GM12878 (cell line): ENCODE data around the gene ARHGAP6. TPM values are rescaled to one million over a fixed set of nuclear protein-coding genes. Genes with fewer than 3 reads are reported as not detected.

Source experiments
- ATAC-seq: fragments of 200-7000 bp; cut with Tn5 transposase; 3 replicates; pipeline ENCODE4 v1.9.1; 2020; ENCODE audit warnings: mild to moderate bottlenecking, moderate library complexity
- BruUV-seq: library from RNA; stranded (reverse); fragments of 400-500 nt; replicated peaks from 2 replicates; lab custom pipeline; 2021; lab: Mats Ljungman, UMichigan
- CTCF ChIA-PET: fragments of 300-600 bp; sonication (Branson Sonifier 250); formaldehyde crosslinking; extraction: SDS; loops from one replicate; lab custom pipeline; 2021; ENCODE audit warnings: inconsistent platforms; lab: Yijun Ruan, JAX
- POLR2A ChIA-PET: fragments of 350-600 bp; formaldehyde crosslinking; extraction: SDS; loops from one replicate; lab custom pipeline; 2021; ENCODE audit warnings: inconsistent platforms; lab: Charles Lee
- RAD21 ChIA-PET: fragments of 300-600 bp; sonication (Branson Sonifier 250); formaldehyde crosslinking; loops from one replicate; lab custom pipeline; 2023; ENCODE audit warnings: antibody characterized with exemption; ENCODE audit not compliant: unreplicated experiment; lab: Charles Lee
- SMC1A ChIA-PET: fragments of 300-600 bp; sonication (Branson Sonifier 250); formaldehyde crosslinking; loops from one replicate; lab custom pipeline; 2023; ENCODE audit not compliant: unreplicated experiment, uncharacterized antibody; lab: Charles Lee
- DNase-seq: peaks from one replicate; pipeline ENCODE4 v3.0.0-alpha.2; 2011; ENCODE audit warnings: low read depth, low spot score
- FAIRE-seq: peaks from 3 replicates; lab custom pipeline; 2011; peaks lifted over from hg19 to GRCh38; lab: Jason Lieb, UNC
- H2AFZ ChIP-seq: 2 replicates; pipeline ENCODE4 v1.6.0; 2011; ENCODE audit warnings: low read depth, low read length, control low read depth; ENCODE audit not compliant: control insufficient read depth
- H3K27ac ChIP-seq: 2 replicates; pipeline ENCODE4 v1.5.1; 2011; ENCODE audit warnings: control low read depth; ENCODE audit not compliant: control insufficient read depth, insufficient read depth
- H3K27me3 ChIP-seq, 2 experiments: replicated peaks in 1 of 2; 2 replicates each; pipeline versions ENCODE4 v1.6.0 to v1.6.1; 2011; ENCODE audit warnings: low read length in 1 of 2; ENCODE audit not compliant: control insufficient read depth in 2 of 2, insufficient read depth in 2 of 2
- H3K36me3 ChIP-seq, 2 experiments: 2 replicates each; pipeline ENCODE4 v1.5.1; 2011; ENCODE audit warnings: low read length in 1 of 2; ENCODE audit not compliant: control insufficient read depth in 2 of 2, insufficient read depth in 2 of 2
- H3K4me1 ChIP-seq: 2 replicates; pipeline ENCODE4 v1.6.1; 2011; ENCODE audit warnings: mild to moderate bottlenecking, low read length, moderate library complexity, mixed read lengths; ENCODE audit not compliant: control insufficient read depth, insufficient read depth
- H3K4me2 ChIP-seq: 2 replicates; pipeline ENCODE4 v1.6.0; 2011; ENCODE audit warnings: control low read depth; ENCODE audit not compliant: control insufficient read depth, insufficient read depth
- H3K4me3 ChIP-seq: fragments of 200-600 bp; sonication (generic); 2 replicates; pipeline ENCODE4 v1.5.1; 2016
- H3K79me2 ChIP-seq: 2 replicates; pipeline ENCODE4 v1.6.0; 2011; ENCODE audit warnings: low read length; ENCODE audit not compliant: control insufficient read depth, insufficient read depth
- H3K9ac ChIP-seq: 2 replicates; pipeline ENCODE4 v1.8.0; 2011; ENCODE audit warnings: low read length, control low read depth, mixed read lengths; ENCODE audit not compliant: control insufficient read depth, insufficient read depth
- H3K9me3 ChIP-seq: replicated peaks from 3 replicates; pipeline ENCODE4 v1.5.1; 2011; ENCODE audit warnings: mild to moderate bottlenecking, low read length; ENCODE audit not compliant: control insufficient read depth, insufficient read depth
- H4K20me1 ChIP-seq: 2 replicates; pipeline ENCODE4 v1.6.0; 2011; ENCODE audit not compliant: control insufficient read depth, insufficient read depth
- ATF7 ChIP-seq: fragments of 450-650 bp; IDR thresholded peaks from 2 replicates; pipeline ENCODE4 v1.6.1; 2016; ENCODE audit warnings: low read depth, mild to moderate bottlenecking
- BHLHE40 ChIP-seq, 2 experiments: fragments of 450-650 bp in 1 of 2; IDR thresholded peaks; 2 replicates each; pipeline ENCODE4 v1.6.1; 2011 to 2017; ENCODE audit warnings: low read depth in 2 of 2, borderline replicate concordance in 1 of 2, improper control_type of control experiment in 1 of 2, low read length in 1 of 2, mild to moderate bottlenecking in 1 of 2
- BMI1 ChIP-seq: fragments of 450-650 bp; IDR thresholded peaks from 2 replicates; pipeline ENCODE4 v1.6.1; 2016; ENCODE audit warnings: mild to moderate bottlenecking, moderate library complexity, borderline replicate concordance
- CEBPB ChIP-seq, 2 experiments: fragments of 150-350 bp in 1 of 2; IDR thresholded peaks; 2 replicates each; pipeline ENCODE4 v1.6.1; 2012 to 2014; ENCODE audit warnings: low read depth in 2 of 2, low read length in 2 of 2, borderline replicate concordance in 1 of 2, inconsistent platforms in 1 of 2
- DPF2 ChIP-seq: fragments of 450-650 bp; IDR thresholded peaks from 2 replicates; pipeline ENCODE4 v1.6.1; 2017; ENCODE audit warnings: mild to moderate bottlenecking
- EGR1 ChIP-seq, 2 experiments: IDR thresholded peaks; 1 replicate in 1 of 2; 2 replicates in 1 of 2; pipeline ENCODE4 v1.6.1; 2011 to 2012; ENCODE audit warnings: low read depth in 2 of 2, low read length in 2 of 2, borderline replicate concordance in 1 of 2, mild to moderate bottlenecking in 1 of 2, moderate library complexity in 1 of 2
- EZH2 ChIP-seq: IDR thresholded peaks from 2 replicates; pipeline ENCODE4 v1.6.1; 2012; ENCODE audit warnings: low read depth, mild to moderate bottlenecking, control low read depth, inconsistent platforms, low read length, borderline replicate concordance; ENCODE audit not compliant: control insufficient read depth
- MTA2 ChIP-seq: fragments of 450-650 bp; IDR thresholded peaks from 2 replicates; pipeline ENCODE4 v1.6.1; 2016; ENCODE audit warnings: low read depth, mild to moderate bottlenecking, moderate library complexity
- NFXL1 ChIP-seq: fragments of 450-650 bp; IDR thresholded peaks from 2 replicates; pipeline ENCODE4 v1.6.1; 2017; ENCODE audit warnings: antibody characterized with exemption, mild to moderate bottlenecking, borderline replicate concordance
- NFYB ChIP-seq: IDR thresholded peaks from 2 replicates; pipeline ENCODE4 v1.6.1; 2011; ENCODE audit warnings: low read depth, mild to moderate bottlenecking, low read length, improper control_type of control experiment, moderate library complexity; ENCODE audit not compliant: insufficient read depth
- POLR2AphosphoS2 ChIP-seq: IDR thresholded peaks from 2 replicates; pipeline ENCODE4 v1.6.1; 2011; ENCODE audit warnings: low read depth, mild to moderate bottlenecking, low read length, improper control_type of control experiment, moderate library complexity
- RB1 ChIP-seq: fragments of 450-650 bp; formaldehyde crosslinking; IDR thresholded peaks from 2 replicates; pipeline ENCODE4 v1.6.1; 2017; ENCODE audit warnings: mild to moderate bottlenecking, borderline replicate concordance
- RBBP5 ChIP-seq: fragments of 200-600 bp; sonication (generic); conservative IDR thresholded peaks from 2 replicates; pipeline ENCODE4 v1.6.1; 2016
- SMAD1 ChIP-seq: fragments of 450-650 bp; IDR thresholded peaks from 2 replicates; pipeline ENCODE4 v1.6.1; 2018; ENCODE audit warnings: mild to moderate bottlenecking, low read depth; ENCODE audit not compliant: partially characterized antibody
- SMARCA5 ChIP-seq: fragments of 450-650 bp; IDR thresholded peaks from 2 replicates; pipeline ENCODE4 v1.6.1; 2017; ENCODE audit warnings: mild to moderate bottlenecking
- SP1 ChIP-seq: IDR thresholded peaks from one replicate; pipeline ENCODE4 v1.6.1; 2011; ENCODE audit warnings: low read depth, low read length
- SREBF2 ChIP-seq: IDR thresholded peaks from 2 replicates; pipeline ENCODE4 v1.6.1; 2012; ENCODE audit warnings: mild to moderate bottlenecking, low read length
- ZNF274 ChIP-seq: IDR thresholded peaks from one replicate; pipeline ENCODE4 v1.8.0; 2011; ENCODE audit not compliant: insufficient read length, insufficient read depth
- WGBS: methylation state at CpG from one replicate; pipeline ENCODE4 v1.1.6; 2016; ENCODE audit warnings: low lambda C conversion rate; ENCODE audit not compliant: insufficient replicate concordance, insufficient coverage; ENCODE audit errors: missing lambda C conversion rate; 5-methylcytosine and 5-hydroxymethylcytosine counted together
- in situ Hi-C: fragments of 300-500 bp; cut with MboI; formaldehyde crosslinking; loops from 9 replicates; pipeline ENCODE4 v1.14.3; 2018; ENCODE audit warnings: mixed read lengths
- intact Hi-C: fragments of 100-400 bp; cut with micrococcal nuclease; formaldehyde crosslinking; loops from one replicate; pipeline ENCODE4 v1.14.2; 2022; ENCODE audit not compliant: unreplicated experiment
- polyA plus RNA-seq, 11 experiments: library from polyadenylated mRNA; depleted of rRNA in 4 of 11; unstranded in 6 of 11; stranded (reverse) in 5 of 11; fragments of >200 nt; fragmentation: Nextera tagmentation in 4 of 11; fragmentation: Illumina TruSeq in 1 of 11; extraction: Ambion mirVana in 4 of 11; extraction: Trizol in 1 of 11; gene quantifications; 1 replicate in 1 of 11; 2 replicates in 10 of 11; pipeline versions ENCODE4 v1.2.1 to v1.2.3, GENCODE V29; 2011 to 2016; ENCODE audit warnings: inconsistent platforms in 2 of 11, missing spikeins in 2 of 11, low read depth in 1 of 11
- total RNA-seq, 4 experiments: library from RNA; depleted of rRNA in 3 of 4; stranded (reverse); fragments of >200 nt in 3 of 4; fragmentation: Illumina TruSeq in 1 of 4; extraction: Trizol in 1 of 4; gene quantifications; 2 replicates each; pipeline versions ENCODE4 v1.2.1 to v1.2.3, GENCODE V29; 2013 to 2021
- TF ChIP-seq, protein P1 (sequence below): fragments of 450-650 bp; IDR thresholded peaks from 2 replicates; pipeline ENCODE4 v1.6.1; 2016; ENCODE audit warnings: mild to moderate bottlenecking, moderate library complexity, borderline replicate concordance

The ARHGAP6 gene
- total and polyA plus RNA-seq, 10 of the 15 experiments (the other 5 are each of a cell fraction or from before 2014, with no cell fraction given) = 0.20 to 1.8 (median 0.76) TPM

DNA sequence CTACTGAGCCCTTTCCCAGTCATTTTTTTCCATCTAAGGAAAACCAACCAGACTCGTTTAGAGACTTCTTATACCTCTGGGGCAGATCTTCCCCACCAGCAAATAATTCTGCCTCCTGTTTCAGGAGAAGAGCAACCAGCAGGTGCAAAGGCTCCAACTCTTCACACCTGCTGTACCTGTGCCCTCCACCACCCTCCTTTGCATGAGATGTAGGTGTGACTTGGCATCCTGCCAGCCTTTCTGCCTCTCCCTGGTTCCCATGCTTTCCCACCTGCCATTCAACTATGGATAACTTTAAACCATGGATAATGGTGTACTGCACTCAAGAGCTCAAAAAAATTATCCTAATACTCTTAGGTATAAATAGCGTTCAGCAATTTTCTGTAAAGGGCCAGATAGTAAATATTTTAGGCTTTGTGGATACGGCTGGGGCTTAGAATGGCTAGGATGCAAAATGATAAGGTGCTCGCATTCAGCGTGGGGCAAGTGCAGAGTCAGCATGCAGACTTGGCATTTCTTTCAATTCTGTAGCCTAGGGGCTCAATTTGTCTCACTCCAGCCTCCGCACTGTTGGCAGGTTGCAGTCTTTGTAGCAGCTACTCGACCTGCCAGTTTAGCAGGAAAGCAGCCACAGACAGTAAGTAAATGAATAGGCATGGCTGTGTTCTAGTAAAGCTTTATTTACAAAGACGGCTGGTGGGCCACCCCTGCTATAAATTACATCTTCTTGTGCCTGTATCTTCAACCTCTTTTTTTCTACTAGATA lies 474.8 kb downstream of the ARHGAP6 start (continued):
- TF ChIP-seq ATF7 (no peak), EGR1 (IDR thresholded peaks at IDR 0.05; ENCODE audit: borderline replicate concordance in 1 of 2, low read depth in 2 of 2, low read length in 2 of 2) (no peak)

DNA sequence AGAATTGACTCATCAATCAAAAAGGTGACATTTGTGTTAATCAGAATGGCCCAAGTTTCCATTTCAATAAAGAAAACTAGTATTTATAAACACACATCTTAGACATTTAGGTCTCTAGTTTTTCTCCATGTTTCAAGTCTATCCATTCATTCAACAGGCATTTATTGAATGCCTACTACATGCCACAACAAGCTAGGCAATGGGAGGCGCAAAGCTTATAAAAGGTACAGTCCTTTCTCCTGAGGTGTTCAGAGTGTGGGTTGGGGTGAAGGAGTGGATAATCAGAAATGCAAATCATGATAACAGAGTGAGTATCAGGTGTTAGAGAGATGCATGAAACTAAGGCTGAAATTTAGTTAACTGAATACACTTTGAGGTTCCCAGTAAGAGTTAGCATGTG lies 476.6 kb downstream of the ARHGAP6 start:
- in situ Hi-C loops (no loop called here), intact Hi-C loops (no loop called here)
- 95% methylated on average over 1 of the region's 1 CpG for WGBS
- Histone ChIP-seq H3K4me2 (no peak overlapping the region), H3K36me3 (no peaks in the 10 kb centered on the region), H3K4me1 (no peaks in the 10 kb centered on the region), H3K9ac (no peak overlapping the region), H3K27me3 (no peaks in the 10 kb centered on the region), H3K79me2 (no peaks in the 10 kb centered on the region), H3K27ac (no peak overlapping the region), H3K4me3 (no peak overlapping the region), H4K20me1 (no peaks in the 10 kb centered on the region), H2AFZ (no peak overlapping the region), H3K9me3 (no peaks in the 10 kb centered on the region)
- ChIA-PET RAD21 (no interaction called here), POLR2A (no interaction called here), CTCF (interaction anchor here (0.7 kb wide), 1 partner anchor 112 kb away, joined by 3 read pairs; no protein-coding TSS in a partner anchor), SMC1A (no interaction called here)
- DNase-seq (no peak), ATAC-seq (no peak), FAIRE-seq (no peak)
- TF ChIP-seq SMAD1 (no peak), NFYB (no peak), SP1 (no peak), SREBF2 (no peak), ZNF274 (no peak), POLR2AphosphoS2 (no peak), RB1 (no peak), DPF2 (no peak), BMI1 (no peak), EZH2 (no peak), RBBP5 (no peak), NFXL1 (no peak), BHLHE40 (IDR thresholded peaks at IDR 0.05; ENCODE audit: borderline replicate concordance in 1 of 2, low read depth in 2 of 2, low read length in 1 of 2) (no peak), MTA2 (no peak), CEBPB (IDR thresholded peaks at IDR 0.05; ENCODE audit: borderline replicate concordance in 1 of 2, low read depth in 2 of 2, low read length in 2 of 2) (no peak), SMARCA5 (no peak)
- TF ChIP-seq, protein P1, sequence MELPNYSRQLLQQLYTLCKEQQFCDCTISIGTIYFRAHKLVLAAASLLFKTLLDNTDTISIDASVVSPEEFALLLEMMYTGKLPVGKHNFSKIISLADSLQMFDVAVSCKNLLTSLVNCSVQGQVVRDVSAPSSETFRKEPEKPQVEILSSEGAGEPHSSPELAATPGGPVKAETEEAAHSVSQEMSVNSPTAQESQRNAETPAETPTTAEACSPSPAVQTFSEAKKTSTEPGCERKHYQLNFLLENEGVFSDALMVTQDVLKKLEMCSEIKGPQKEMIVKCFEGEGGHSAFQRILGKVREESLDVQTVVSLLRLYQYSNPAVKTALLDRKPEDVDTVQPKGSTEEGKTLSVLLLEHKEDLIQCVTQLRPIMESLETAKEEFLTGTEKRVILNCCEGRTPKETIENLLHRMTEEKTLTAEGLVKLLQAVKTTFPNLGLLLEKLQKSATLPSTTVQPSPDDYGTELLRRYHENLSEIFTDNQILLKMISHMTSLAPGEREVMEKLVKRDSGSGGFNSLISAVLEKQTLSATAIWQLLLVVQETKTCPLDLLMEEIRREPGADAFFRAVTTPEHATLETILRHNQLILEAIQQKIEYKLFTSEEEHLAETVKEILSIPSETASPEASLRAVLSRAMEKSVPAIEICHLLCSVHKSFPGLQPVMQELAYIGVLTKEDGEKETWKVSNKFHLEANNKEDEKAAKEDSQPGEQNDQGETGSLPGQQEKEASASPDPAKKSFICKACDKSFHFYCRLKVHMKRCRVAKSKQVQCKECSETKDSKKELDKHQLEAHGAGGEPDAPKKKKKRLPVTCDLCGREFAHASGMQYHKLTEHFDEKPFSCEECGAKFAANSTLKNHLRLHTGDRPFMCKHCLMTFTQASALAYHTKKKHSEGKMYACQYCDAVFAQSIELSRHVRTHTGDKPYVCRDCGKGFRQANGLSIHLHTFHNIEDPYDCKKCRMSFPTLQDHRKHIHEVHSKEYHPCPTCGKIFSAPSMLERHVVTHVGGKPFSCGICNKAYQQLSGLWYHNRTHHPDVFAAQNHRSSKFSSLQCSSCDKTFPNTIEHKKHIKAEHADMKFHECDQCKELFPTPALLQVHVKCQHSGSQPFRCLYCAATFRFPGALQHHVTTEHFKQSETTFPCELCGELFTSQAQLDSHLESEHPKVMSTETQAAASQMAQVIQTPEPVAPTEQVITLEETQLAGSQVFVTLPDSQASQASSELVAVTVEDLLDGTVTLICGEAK = no peak
- BruUV-seq = no TSS peak
